Fibroblast of the aortic adventitia (primary cell): ENCODE data around the gene PRSS8. TPM values are rescaled to one million over a fixed set of nuclear protein-coding genes. Genes with fewer than 3 reads are reported as not detected.
"Not testable (repeated sequence)": the region's sequence is repeated elsewhere in the genome, so short reads cannot be mapped to it uniquely, and the experiment has no call there.

Experiments used
- DNase-seq: peaks from one replicate; pipeline ENCODE4 v3.0.0-alpha.2; 2010; ENCODE audit warnings: low read depth
- H3K4me3 ChIP-seq: 2 replicates; pipeline ENCODE4 v1.5.1; 2011; ENCODE audit warnings: low read depth, mild to moderate bottlenecking, control low read depth, low read length, moderate library complexity
- CTCF ChIP-seq: IDR thresholded peaks from 2 replicates; pipeline ENCODE4 v1.5.1; 2011; ENCODE audit warnings: mild to moderate bottlenecking, low read length, control low read depth, inconsistent platforms; ENCODE audit not compliant: insufficient read depth
- total RNA-seq: library from RNA; depleted of rRNA; stranded (reverse); fragments of >200 nt; gene quantifications from 2 replicates; pipeline ENCODE4 v1.2.3, GENCODE V29; 2012; ENCODE audit warnings: low replicate concordance

The PRSS8 gene
- total RNA-seq, 1 donor, result not detected

DNA sequence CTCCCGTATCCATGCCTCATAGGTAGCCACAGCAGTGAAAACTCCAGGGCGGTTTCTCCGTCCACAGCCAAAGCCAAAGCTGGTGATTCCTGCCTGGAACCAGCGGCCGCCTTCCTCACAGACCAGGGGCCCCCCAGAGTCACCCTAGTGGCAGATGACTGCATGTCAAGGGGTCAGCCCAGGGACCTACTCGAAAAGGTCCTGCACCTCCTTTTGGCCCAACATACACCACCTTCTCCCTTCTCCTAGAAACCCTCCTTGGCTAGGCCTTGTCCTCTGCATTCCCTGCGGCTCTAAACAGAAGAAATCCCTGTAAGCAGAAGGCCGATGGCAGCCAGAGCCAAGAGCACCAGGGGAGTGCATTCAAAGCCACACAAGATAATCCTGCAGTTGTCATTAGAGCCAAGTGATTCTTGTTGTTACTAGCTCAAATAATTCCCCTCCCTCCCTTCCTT lies 8.2 kb upstream of the PRSS8 start:
- no peak for TF ChIP-seq CTCF
- DNase-seq, result no peak
- H3K4me3 ChIP-seq, result no peak overlapping the region

GRCh38 chr16:31143011-31143693 lies 7.6 kb upstream of the PRSS8 start:
- H3K4me3 ChIP-seq, result peak overlapping the region; percentile 60
- TF ChIP-seq CTCF, result no peak
- no peak for DNase-seq

DNA sequence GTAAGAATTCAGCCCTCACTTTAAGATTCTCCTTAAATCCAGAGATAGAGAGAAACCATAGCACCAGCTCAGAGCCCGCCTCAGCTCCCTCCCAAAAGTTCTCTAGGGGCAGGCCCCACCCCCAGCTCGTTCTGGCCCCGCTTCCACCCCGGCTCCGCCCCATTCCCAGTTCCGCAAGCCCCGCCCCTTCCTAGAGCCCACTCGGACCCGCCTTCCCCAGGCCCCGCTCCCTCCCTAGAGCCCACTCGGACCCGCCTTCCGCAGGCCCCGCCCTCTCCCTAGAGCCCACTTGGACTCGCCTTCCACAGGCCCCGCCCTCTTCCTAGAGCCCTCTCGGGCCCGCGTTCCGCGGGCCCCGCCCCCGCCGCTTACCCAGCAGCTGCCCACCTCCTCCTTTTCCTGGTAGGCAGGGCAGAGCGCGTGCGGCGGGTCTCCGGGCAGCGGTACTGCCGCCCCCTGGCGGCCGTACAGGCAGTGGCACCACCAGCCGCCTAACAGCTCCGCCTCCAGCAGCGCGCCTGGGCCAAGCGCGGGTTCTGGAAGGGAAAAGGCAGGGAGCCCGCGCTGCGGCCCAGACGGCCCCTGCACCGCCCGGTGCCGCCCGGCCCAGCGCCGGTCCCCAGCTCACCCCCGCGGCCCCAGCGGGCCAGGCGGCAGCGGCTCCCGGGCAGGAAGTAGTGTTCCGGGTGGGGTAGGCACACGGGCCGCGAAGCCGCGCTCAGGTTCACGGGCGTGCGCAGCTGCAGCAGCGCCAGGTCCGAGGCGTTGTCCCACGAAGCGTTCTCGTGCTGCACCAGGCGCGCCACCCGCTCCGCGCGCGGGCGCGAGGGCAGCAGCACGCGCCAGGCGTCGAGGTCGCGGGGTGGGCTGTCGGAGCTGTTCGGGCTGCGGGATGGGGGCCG lies 6.8 kb upstream of the PRSS8 start:
- peak; percentile 89 for TF ChIP-seq CTCF

GRCh38 chr16:31141489-31142108 lies 6.1 kb upstream of the PRSS8 start:
- DNase-seq, result no peak

More for the DNA sequence above, 6.8 kb upstream of the PRSS8 start:
- peak overlapping the region; percentile 60 for H3K4me3 ChIP-seq
- DNase-seq, result peak; percentile 98

GRCh38 chr16:31141071-31141469 lies 5.5 kb upstream of the PRSS8 start:
- peak overlapping the region; percentile 53 for H3K4me3 ChIP-seq
- not testable (repeated sequence) for DNase-seq

More at GRCh38 chr16:31141489-31142108, 6.1 kb upstream of the PRSS8 start:
- TF ChIP-seq CTCF, result no peak
- peak overlapping the region; percentile 53 for H3K4me3 ChIP-seq

DNA sequence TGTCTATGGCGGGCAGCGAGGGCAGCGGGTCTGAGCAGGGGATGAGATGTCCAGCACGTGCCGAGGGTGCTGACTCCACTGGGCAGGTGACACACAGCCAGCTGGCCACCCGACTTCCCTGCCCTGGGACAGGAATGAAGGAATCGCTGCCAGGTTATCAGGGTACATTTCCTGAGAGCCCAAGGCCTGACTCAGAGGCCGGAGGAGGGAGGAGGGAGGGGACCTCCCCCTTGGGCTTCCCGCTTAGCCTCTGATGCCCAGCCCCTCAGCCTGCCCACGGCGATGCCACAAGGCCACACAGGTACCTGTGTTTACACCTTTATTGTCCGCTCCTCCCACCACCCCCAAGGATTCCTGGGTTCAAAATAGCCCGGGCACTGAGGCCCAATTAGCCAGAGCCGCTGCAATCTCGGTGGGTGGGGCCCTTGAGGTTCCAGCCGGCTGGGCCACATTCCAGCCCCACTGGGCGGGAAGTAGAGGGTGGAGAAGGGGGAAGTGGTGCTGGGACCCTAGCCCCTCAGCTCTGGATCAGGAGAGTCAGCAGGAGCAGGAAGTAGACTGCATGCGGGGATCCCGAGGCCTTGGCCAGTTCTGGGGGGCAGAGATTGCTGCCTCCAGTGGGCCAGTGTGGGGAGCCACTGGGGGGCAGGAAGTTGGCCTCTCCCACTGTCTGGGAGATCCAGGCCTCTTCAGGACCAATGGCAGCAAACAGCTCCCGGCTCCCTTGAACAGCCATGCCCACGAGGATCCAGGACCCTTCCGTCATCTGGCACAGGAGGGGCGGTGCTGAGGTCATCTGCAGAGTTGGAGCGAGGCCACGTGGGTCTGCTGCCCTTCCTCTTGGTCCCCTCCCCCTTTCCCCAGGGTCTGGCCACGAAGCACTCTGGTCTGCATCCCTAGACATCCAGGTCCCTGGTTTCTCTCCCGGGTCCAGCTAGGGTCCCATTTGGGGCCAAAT lies 3.4 kb upstream of the PRSS8 start:
- peak; percentile 62 for DNase-seq
- H3K4me3 ChIP-seq, result no peak overlapping the region
- no peak for TF ChIP-seq CTCF

GRCh38 chr16:31136822-31137499 lies 1.4 kb upstream of the PRSS8 start:
- DNase-seq, H3K4me3 ChIP-seq: not testable (repeated sequence)
